Measurements from ENCODE around the gene PRND.
A peak's percentile ranks its signal among the peaks of the same experiment; 100 is the strongest.
"Not testable (repeated sequence)": the region's sequence is repeated elsewhere in the genome, so short reads cannot be mapped to it uniquely, and the experiment has no call there.

PRND gene

GRCh38 chr20:4708036-4708435, 13.7 kb upstream of the PRND start:
- no peak for DNase-seq (ENCODE audit: low read depth in 2 of 3, low spot score in 1 of 3)

- DNase-seq (ENCODE audit: low read depth in 2 of 3, low spot score in 1 of 3): no peak
These were observed 12.9 kb upstream of the PRND start for GRCh38 chr20:4708856-4709255.

- no peak for DNase-seq (ENCODE audit: low read depth in 2 of 3, low spot score in 1 of 3)
These were observed 12.2 kb upstream of the PRND start for GRCh38 chr20:4709261-4710105.

GRCh38 chr20:4710106-4710475, 11.6 kb upstream of the PRND start:
- no peak for DNase-seq (ENCODE audit: low read depth in 2 of 3, low spot score in 1 of 3)

- no peak for DNase-seq (ENCODE audit: low read depth in 2 of 3, low spot score in 1 of 3)
These were observed 10.2 kb upstream of the PRND start for GRCh38 chr20:4711511-4711910.

GRCh38 chr20:4713401-4713800, 8.3 kb upstream of the PRND start:
- no peak for DNase-seq (ENCODE audit: low read depth in 2 of 3, low spot score in 1 of 3)

- no peak for DNase-seq (ENCODE audit: low read depth in 2 of 3, low spot score in 1 of 3)
These were observed 6.9 kb upstream of the PRND start for GRCh38 chr20:4714818-4715217.

GRCh38 chr20:4717816-4718570, 3.7 kb upstream of the PRND start:
- no peak for DNase-seq (ENCODE audit: low read depth in 2 of 3, low spot score in 1 of 3)

GRCh38 chr20:4719190-4719589, 2.5 kb upstream of the PRND start:
- DNase-seq (ENCODE audit: low read depth in 2 of 3, low spot score in 1 of 3): no peak

GRCh38 chr20:4720041-4720976, 1.4 kb upstream of the PRND start:
- DNase-seq (ENCODE audit: low read depth in 2 of 3, low spot score in 1 of 3): peak; percentile 58 to 68 (median 64)

- no peak for DNase-seq (ENCODE audit: low read depth in 2 of 3, low spot score in 1 of 3)
These were observed 746 bp upstream of the PRND start for GRCh38 chr20:4720977-4721349.

GRCh38 chr20:4722571-4722970, 862 bp downstream of the PRND start:
- no peak for DNase-seq (ENCODE audit: low read depth in 2 of 3, low spot score in 1 of 3)

- no peak for DNase-seq (ENCODE audit: low read depth in 2 of 3, low spot score in 1 of 3)
These were observed 1.3 kb downstream of the PRND start for GRCh38 chr20:4722993-4723392.

- not testable (repeated sequence) for DNase-seq (ENCODE audit: low read depth in 2 of 3, low spot score in 1 of 3)
These were observed 1.8 kb downstream of the PRND start for GRCh38 chr20:4723553-4723952.

- no peak for DNase-seq (ENCODE audit: low read depth in 2 of 3, low spot score in 1 of 3)
These were observed 3.0 kb downstream of the PRND start for GRCh38 chr20:4724459-4725262.

GRCh38 chr20:4725263-4725550, 3.5 kb downstream of the PRND start:
- no peak for DNase-seq (ENCODE audit: low read depth in 2 of 3, low spot score in 1 of 3)

- peak in 2 of 3 donors; percentile 28 to 32 for DNase-seq (ENCODE audit: low read depth in 2 of 3, low spot score in 1 of 3)
These were observed 5.1 kb downstream of the PRND start for GRCh38 chr20:4726710-4727397.

- no peak for DNase-seq (ENCODE audit: low read depth in 2 of 3, low spot score in 1 of 3)
These were observed 6.5 kb downstream of the PRND start for GRCh38 chr20:4728120-4728760.

- peak in 1 of 3 donors; percentile 6 for DNase-seq (ENCODE audit: low read depth in 2 of 3, low spot score in 1 of 3)
These were observed 7.6 kb downstream of the PRND start for GRCh38 chr20:4729265-4729664.

- DNase-seq (ENCODE audit: low read depth in 2 of 3, low spot score in 1 of 3): no peak
These were observed 9.1 kb downstream of the PRND start for GRCh38 chr20:4730780-4731179.
